GM19239 (cell line): ENCODE measurements around the gene IPO11.
"Not testable (repeated sequence)": the region's sequence is repeated elsewhere in the genome, so short reads cannot be mapped to it uniquely, and the experiment has no call there.

Source experiments
- DNase-seq: peaks from one replicate; pipeline ENCODE4 v3.0.0; 2011; ENCODE audit warnings: low spot score; ENCODE audit not compliant: insufficient read length
- FAIRE-seq: peaks from 2 replicates; lab custom pipeline; 2011; peaks lifted over from hg19 to GRCh38; lab: Jason Lieb, UNC

IPO11 gene

GRCh38 chr5:62562867-62563266 lies 150.3 kb downstream of the IPO11 start:
- DNase-seq: no peak
- FAIRE-seq: peak; percentile 14

GRCh38 chr5:62564101-62564500 lies 151.5 kb downstream of the IPO11 start:
- no peak for FAIRE-seq
- DNase-seq: no peak

- not testable (repeated sequence) for DNase-seq, FAIRE-seq
Observed at GRCh38 chr5:62565740-62566139, 153.2 kb downstream of the IPO11 start.

GRCh38 chr5:62568143-62568542 lies 155.6 kb downstream of the IPO11 start:
- no peak for DNase-seq
- no peak for FAIRE-seq

GRCh38 chr5:62568800-62569432 lies 156.4 kb downstream of the IPO11 start:
- FAIRE-seq: no peak
- no peak for DNase-seq

GRCh38 chr5:62569470-62569869 lies 156.9 kb downstream of the IPO11 start:
- FAIRE-seq (no peak), DNase-seq (no peak)

- FAIRE-seq (no peak), DNase-seq (no peak)
Observed at GRCh38 chr5:62572918-62573514, 160.5 kb downstream of the IPO11 start.

GRCh38 chr5:62574599-62574998 lies 162.0 kb downstream of the IPO11 start:
- DNase-seq: no peak
- no peak for FAIRE-seq

GRCh38 chr5:62575066-62575465 lies 162.5 kb downstream of the IPO11 start:
- no peak for DNase-seq
- no peak for FAIRE-seq

GRCh38 chr5:62575489-62575888 lies 162.9 kb downstream of the IPO11 start:
- DNase-seq: no peak
- FAIRE-seq: no peak

- FAIRE-seq: peak; percentile 71
Observed at GRCh38 chr5:62576570-62577170, 164.1 kb downstream of the IPO11 start.

GRCh38 chr5:62577488-62577887 lies 164.9 kb downstream of the IPO11 start:
- DNase-seq: no peak
- no peak for FAIRE-seq

More at GRCh38 chr5:62576570-62577170, 164.1 kb downstream of the IPO11 start:
- DNase-seq: no peak

- peak; percentile 15 for DNase-seq
- FAIRE-seq: peak; percentile 53
Observed at GRCh38 chr5:62578540-62578939, 166.0 kb downstream of the IPO11 start, which contains the start of gene LRRC70. LRRC70 (plus strand) TSS chr5:62578819; CDS start chr5:62579439, 620 bp downstream.

GRCh38 chr5:62579761-62580160 lies 167.2 kb downstream of the IPO11 start:
- DNase-seq: no peak
- peak; percentile 79 for FAIRE-seq

GRCh38 chr5:62581836-62582597 lies 169.5 kb downstream of the IPO11 start:
- no peak for DNase-seq
- peak; percentile 14 for FAIRE-seq

GRCh38 chr5:62584391-62584790 lies 171.8 kb downstream of the IPO11 start:
- FAIRE-seq (no peak), DNase-seq (no peak)

- no peak for FAIRE-seq
- DNase-seq: no peak
Observed at GRCh38 chr5:62585306-62585705, 172.7 kb downstream of the IPO11 start.

GRCh38 chr5:62585751-62586150 lies 173.2 kb downstream of the IPO11 start:
- DNase-seq (no peak), FAIRE-seq (peak; percentile 23)

GRCh38 chr5:62587737-62588136 lies 175.2 kb downstream of the IPO11 start:
- DNase-seq: no peak
- peak; percentile 28 for FAIRE-seq

GRCh38 chr5:62588668-62589067 lies 176.1 kb downstream of the IPO11 start:
- DNase-seq: no peak
- no peak for FAIRE-seq

- DNase-seq (no peak), FAIRE-seq (no peak)
Observed at GRCh38 chr5:62589504-62589903, 176.9 kb downstream of the IPO11 start.
